C4-2B (cell line): Measurements from ENCODE around the gene BTD.

Experiments
- H3K27ac ChIP-seq: fragments of 450-650 bp; 2 replicates; pipeline ENCODE4 v1.5.1; 2017
- CTCF ChIP-seq: fragments of 450-650 bp; conservative IDR thresholded peaks from 2 replicates; pipeline ENCODE4 v1.5.1; 2017; ENCODE audit warnings: mild to moderate bottlenecking
- ZFX ChIP-seq: fragments of 450-650 bp; IDR thresholded peaks from 2 replicates; pipeline ENCODE4 v1.6.1; 2017

The BTD gene

DNA sequence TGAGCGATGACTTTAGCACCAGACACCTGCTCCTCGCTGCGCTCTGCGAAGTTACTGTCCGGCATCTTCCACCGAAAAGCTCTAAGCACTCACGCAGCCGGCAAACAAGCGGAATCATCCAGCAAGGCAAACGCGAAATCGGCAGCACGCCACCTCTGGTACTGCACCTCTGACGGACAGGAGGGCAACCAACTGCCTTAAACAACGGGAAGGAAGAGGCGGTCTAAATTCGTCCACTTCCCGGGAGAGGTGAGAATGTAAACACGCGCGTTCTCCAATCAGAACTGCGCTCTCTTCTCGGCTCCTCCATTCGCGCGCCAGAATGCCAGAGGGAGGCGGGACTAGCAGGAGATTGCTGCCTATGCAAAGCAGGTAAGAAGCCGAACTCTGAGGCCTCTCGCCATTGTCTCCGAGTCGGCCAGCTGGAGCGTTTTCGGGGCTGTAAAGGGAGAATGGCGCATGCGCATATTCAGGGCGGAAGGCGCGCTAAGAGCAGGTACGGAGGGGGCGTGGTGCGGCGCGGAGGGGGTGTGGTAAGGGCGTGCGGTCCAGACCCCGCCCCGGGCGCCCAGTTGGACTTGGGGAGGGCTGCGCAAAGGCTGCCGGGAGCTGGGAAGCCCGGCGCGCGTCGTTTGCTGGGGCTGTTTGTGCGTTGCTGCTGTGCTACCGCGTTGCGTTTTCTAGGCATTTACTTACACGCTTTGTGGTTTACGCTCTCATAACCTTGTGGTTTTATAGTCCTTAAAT, at the start of gene BTD, which contains the start of gene HACL1:
BTD (plus strand) TSS at position 347 of the 747 bp plus-strand sequence. CDS start 33,695 bp downstream, outside the sequence.
HACL1 (minus strand) TSS at position 171 of the 747 bp plus-strand sequence; CDS start at position 65, 106 bp downstream.
- TF ChIP-seq ZFX (no peak), CTCF (no peak; the same call in 1 of the 2 replicates)
- H3K27ac ChIP-seq, result peak within 1 kb of the TSS; percentile 77

- no peak overlapping the region for H3K27ac ChIP-seq
- TF ChIP-seq CTCF (no peak), ZFX (no peak)
These were observed 49.6 kb upstream of the BTD start for GRCh38 chr3:15551902-15552301.

GRCh38 chr3:15553749-15554148, 47.8 kb upstream of the BTD start:
- no peak overlapping the region for H3K27ac ChIP-seq
- TF ChIP-seq CTCF, result no peak
- no peak for TF ChIP-seq ZFX

DNA sequence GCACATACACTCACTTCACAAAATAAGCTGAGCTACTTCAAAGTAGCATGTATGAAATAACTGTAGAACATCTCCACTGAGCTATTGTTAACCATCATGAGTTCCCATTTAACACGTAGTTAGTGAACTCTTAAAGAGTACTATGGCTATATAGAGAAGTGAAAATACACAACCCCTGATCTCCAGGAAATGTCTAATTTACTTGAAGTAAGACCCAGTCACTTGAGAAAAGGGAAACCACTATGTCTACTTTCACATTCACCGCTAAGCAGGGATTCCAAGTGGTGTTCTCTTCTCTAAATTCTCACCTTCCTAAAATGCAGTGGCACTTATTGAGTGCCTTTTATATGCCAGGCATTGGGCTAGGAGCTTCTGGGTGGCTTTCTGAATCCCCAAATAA, 45.0 kb upstream of the BTD start:
- TF ChIP-seq CTCF, result no peak
- H3K27ac ChIP-seq, result no peak overlapping the region

DNA sequence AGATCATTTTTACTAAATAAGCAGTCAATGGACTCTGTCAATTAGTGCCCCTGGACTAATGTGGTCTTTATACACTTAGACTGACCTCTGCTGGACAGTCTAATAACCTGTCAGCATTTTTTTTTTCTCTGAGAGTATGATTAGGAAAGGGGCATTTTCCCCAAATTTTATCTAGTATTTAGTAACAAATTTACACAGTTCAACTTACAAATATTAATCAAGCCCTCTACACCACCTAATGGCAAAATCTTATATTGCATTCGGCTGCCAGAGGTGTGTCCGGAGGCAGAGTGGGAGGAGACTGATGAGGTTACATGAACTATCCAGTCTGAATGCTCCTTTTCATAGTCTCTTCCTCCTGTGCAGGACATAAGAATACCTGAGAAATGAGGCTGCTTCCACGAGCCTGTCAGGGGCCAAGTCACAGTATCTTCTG, 44.0 kb upstream of the BTD start:
- no peak overlapping the region for H3K27ac ChIP-seq
- TF ChIP-seq ZFX (no peak), CTCF (peak; percentile 81)

GRCh38 chr3:15558581-15558980, 43.0 kb upstream of the BTD start:
- no peak overlapping the region for H3K27ac ChIP-seq
- TF ChIP-seq ZFX (no peak), CTCF (no peak)

DNA sequence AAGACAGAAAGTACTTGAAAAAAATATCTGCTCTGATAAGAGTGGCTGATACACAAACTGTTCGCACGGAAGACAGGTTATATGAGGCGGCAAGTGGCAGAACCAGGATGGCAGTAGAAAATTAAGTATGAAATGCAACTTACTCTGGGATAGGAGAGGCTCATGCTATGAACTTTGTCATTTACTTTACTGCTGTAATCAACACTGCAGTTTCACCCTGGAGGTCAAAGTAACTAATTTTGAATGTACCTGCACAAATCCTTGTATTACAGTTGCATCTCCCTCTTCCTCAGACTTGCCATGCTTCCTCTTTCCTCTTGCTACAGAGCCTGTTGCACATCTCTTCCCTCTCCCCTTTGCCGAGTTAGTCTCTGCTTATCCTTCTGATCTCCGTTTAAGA, 39.0 kb upstream of the BTD start:
- H3K27ac ChIP-seq, result no peak overlapping the region
- TF ChIP-seq ZFX (no peak), CTCF (no peak)
